Endothelial cell of umbilical vein (primary cell): ENCODE data around the gene GAS5. TPM values are rescaled to one million over a fixed set of nuclear protein-coding genes. Genes with fewer than 3 reads are reported as not detected.

Source experiments
- BruUV-seq: library from RNA; stranded (reverse); fragments of 400-500 nt; replicated peaks from 2 replicates; lab custom pipeline; 2021; lab: Mats Ljungman, UMichigan
- CTCF ChIA-PET: fragments of 300-600, 350-600 bp; sonication (Branson Sonifier 250); formaldehyde crosslinking; loops from one replicate; lab custom pipeline; 2021; ENCODE audit warnings: antibody characterized with exemption, inconsistent platforms; lab: Charles Lee
- POLR2A ChIA-PET: fragments of 300-600, 350-600 bp; sonication (Branson Sonifier 250); formaldehyde crosslinking; loops from one replicate; lab custom pipeline; 2021; ENCODE audit warnings: antibody characterized with exemption, inconsistent platforms; lab: Charles Lee
- DNase-seq: peaks from one replicate; pipeline ENCODE4 v3.0.0-alpha.2; 2011; ENCODE audit warnings: low read depth, low spot score
- FAIRE-seq: peaks from 2 replicates; lab custom pipeline; 2011; peaks lifted over from hg19 to GRCh38; lab: Jason Lieb, UNC
- H2AFZ ChIP-seq: 2 replicates; pipeline ENCODE4 v1.6.0; 2012; ENCODE audit warnings: low read depth, low read length, control low read depth, inconsistent platforms
- H3K27ac ChIP-seq: 2 replicates; pipeline ENCODE4 v1.5.1; 2011; ENCODE audit warnings: low read depth, mild to moderate bottlenecking, control low read depth, low read length, moderate library complexity; ENCODE audit not compliant: insufficient read depth
- H3K27me3 ChIP-seq, 2 experiments: 2 replicates each; pipeline versions ENCODE4 v1.6.0 to v1.6.1; 2011; ENCODE audit warnings: low read length in 2 of 2, mixed read lengths in 1 of 2; ENCODE audit not compliant: control insufficient read depth in 2 of 2, insufficient read depth in 2 of 2
- H3K36me3 ChIP-seq, 2 experiments: 2 replicates in 1 of 2; 3 replicates in 1 of 2; pipeline ENCODE4 v1.5.1; 2011; ENCODE audit warnings: low read length in 2 of 2, mild to moderate bottlenecking in 1 of 2, moderate library complexity in 1 of 2; ENCODE audit not compliant: control insufficient read depth in 2 of 2, insufficient read depth in 2 of 2; ENCODE audit errors: extremely low read depth in 1 of 2
- H3K4me1 ChIP-seq: 3 replicates; pipeline ENCODE4 v1.5.1; 2011; ENCODE audit warnings: mild to moderate bottlenecking, low read length; ENCODE audit not compliant: control insufficient read depth, insufficient read depth; ENCODE audit errors: extremely low read depth
- H3K4me2 ChIP-seq: 2 replicates; pipeline ENCODE4 v1.6.1; 2011; ENCODE audit warnings: low read length, control low read depth, mixed read lengths; ENCODE audit not compliant: insufficient read depth
- H3K4me3 ChIP-seq, 3 experiments: fragments of 200-600 bp in 1 of 3; sonication (generic), shearing (Covaris generic) in 1 of 3; replicated peaks in 1 of 3; 2 replicates each; pipeline ENCODE4 v1.5.1; 2011 to 2016; ENCODE audit warnings: control low read depth in 3 of 3, low read length in 3 of 3, mild to moderate bottlenecking in 2 of 3, inconsistent platforms in 1 of 3, low read depth in 1 of 3, moderate library complexity in 1 of 3; ENCODE audit not compliant: insufficient read depth in 1 of 3
- H3K79me2 ChIP-seq: 2 replicates; pipeline ENCODE4 v1.6.0; 2012; ENCODE audit warnings: low read length, inconsistent platforms; ENCODE audit not compliant: control insufficient read depth, insufficient read depth
- H3K9ac ChIP-seq: replicated peaks from 2 replicates; pipeline ENCODE3; 2011; ENCODE audit warnings: low read length, control low read depth; ENCODE audit not compliant: insufficient read depth; ENCODE audit errors: extremely low read depth
- H3K9me1 ChIP-seq: replicated peaks from 3 replicates; pipeline ENCODE4 v1.6.0; 2011; ENCODE audit warnings: mild to moderate bottlenecking, low read length; ENCODE audit not compliant: control insufficient read depth, insufficient read depth; ENCODE audit errors: extremely low read depth
- H3K9me3 ChIP-seq: replicated peaks from 2 replicates; pipeline ENCODE4 v1.5.1; 2012; ENCODE audit warnings: low read length, inconsistent platforms; ENCODE audit not compliant: control insufficient read depth, insufficient read depth
- H4K20me1 ChIP-seq: replicated peaks from 2 replicates; pipeline ENCODE3; 2011; ENCODE audit warnings: mild to moderate bottlenecking, low read length; ENCODE audit not compliant: control insufficient read depth, insufficient read depth; ENCODE audit errors: extremely low read depth
- EZH2 ChIP-seq: IDR thresholded peaks from 2 replicates; pipeline ENCODE4 v1.6.1; 2012; ENCODE audit warnings: borderline replicate concordance, low read depth, mild to moderate bottlenecking, moderate library complexity, low read length, inconsistent platforms; ENCODE audit not compliant: severe bottlenecking
- FOS ChIP-seq: IDR thresholded peaks from 2 replicates; pipeline ENCODE4 v1.6.1; 2011; ENCODE audit warnings: mild to moderate bottlenecking, low read length, moderate library complexity, borderline replicate concordance; ENCODE audit not compliant: insufficient read depth
- GATA2 ChIP-seq: IDR thresholded peaks from 2 replicates; pipeline ENCODE4 v1.7.0; 2011; ENCODE audit warnings: low read depth, mild to moderate bottlenecking, moderate library complexity, mixed read lengths, low read length; ENCODE audit not compliant: insufficient read length, insufficient read depth
- JUN ChIP-seq: IDR thresholded peaks from 2 replicates; pipeline ENCODE4 v1.6.1; 2011; ENCODE audit warnings: borderline replicate concordance, low read depth; ENCODE audit not compliant: insufficient read length, insufficient read depth
- MYC ChIP-seq: IDR thresholded peaks from one replicate; pipeline ENCODE4 v1.6.1; 2011; ENCODE audit warnings: mild to moderate bottlenecking, low read depth, low read length
- POLR2A ChIP-seq: IDR thresholded peaks from 2 replicates; pipeline ENCODE4 v1.6.1; 2012; ENCODE audit warnings: low read depth, mild to moderate bottlenecking, control low read depth, low read length
- POLR2AphosphoS5 ChIP-seq: IDR thresholded peaks from 2 replicates; pipeline ENCODE4 v1.6.1; 2012; ENCODE audit warnings: low read depth, mild to moderate bottlenecking, control low read depth, low read length, moderate library complexity; ENCODE audit not compliant: insufficient read depth
- dilution Hi-C: fragments of 300-500 bp; cut with MboI; formaldehyde crosslinking; loops from one replicate; pipeline ENCODE4 v1.15.0; 2019; ENCODE audit warnings: low sequenced_read_pairs; ENCODE audit not compliant: extremely low pct_ligation_motif_present
- intact Hi-C: fragments of 100-400 bp; cut with micrococcal nuclease; formaldehyde crosslinking; loops from one replicate; pipeline ENCODE4 v1.10.0; 2022
- polyA plus RNA-seq, 4 experiments: library from polyadenylated mRNA; depleted of rRNA in 3 of 4; stranded (reverse) in 3 of 4; unstranded in 1 of 4; fragments of >200 nt; gene quantifications; 2 replicates each; pipeline versions ENCODE4 v1.2.1 to v1.2.3, GENCODE V29; 2011 to 2012; ENCODE audit warnings: missing spikeins in 1 of 4
- total RNA-seq: library from RNA; stranded (reverse); gene quantifications from 2 replicates; pipeline ENCODE4 v1.2.3, GENCODE V29; 2021
- TF ChIP-seq, protein P1 (sequence below), 2 donors: IDR thresholded peaks; 1 replicate in 1 of 2; 2 replicates in 1 of 2; pipeline ENCODE4 v1.5.1; 2011; ENCODE audit warnings: low read length in 2 of 2, mild to moderate bottlenecking in 2 of 2, moderate library complexity in 2 of 2, control low read depth in 1 of 2, inconsistent platforms in 1 of 2, low read depth in 1 of 2; ENCODE audit not compliant: insufficient read depth in 1 of 2; ENCODE audit errors: extremely low read depth in 1 of 2
- TF ChIP-seq, protein P2 (sequence below): IDR thresholded peaks from 2 replicates; pipeline ENCODE4 v1.6.1; 2011; ENCODE audit not compliant: insufficient read depth, insufficient read length

Gene GAS5
- total and polyA plus RNA-seq, 2 donors (not counting 3 experiments of a cell fraction or from before 2014, with no cell fraction given) = 343 to 492 TPM

DNA sequence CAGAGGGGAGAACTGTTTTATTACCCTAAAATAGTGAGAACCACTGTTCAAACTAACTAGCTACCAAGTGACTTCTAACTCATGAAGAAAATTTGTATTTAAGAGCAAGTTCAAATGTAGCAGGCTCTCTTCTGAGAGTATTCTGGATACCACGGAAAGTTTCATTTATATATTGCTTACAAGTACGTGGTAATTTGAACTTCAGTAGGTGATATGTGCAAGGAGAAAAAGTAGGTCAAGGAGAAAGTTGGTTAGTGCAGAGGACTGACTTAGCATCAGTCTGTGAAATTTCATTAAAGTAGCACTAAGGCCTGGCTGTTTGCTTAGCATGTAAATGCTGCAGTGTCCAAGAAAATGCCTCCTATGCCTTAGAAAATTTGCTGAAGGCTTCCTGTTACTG is 32.6 kb upstream of the GAS5 start:
- Histone ChIP-seq H3K4me3 (no peak overlapping the region), H4K20me1 (no peaks in the 10 kb centered on the region), H3K9ac (no peak overlapping the region), H3K9me1 (no peaks in the 10 kb centered on the region), H3K27ac (no peak overlapping the region), H3K4me2 (no peak overlapping the region), H2AFZ (no peak overlapping the region), H3K27me3 (no peaks in the 10 kb centered on the region), H3K4me1 (no peaks in the 10 kb centered on the region), H3K9me3 (no peaks in the 10 kb centered on the region), H3K79me2 (no peaks in the 10 kb centered on the region), H3K36me3 (no peaks in the 10 kb centered on the region)
- DNase-seq (no peak), FAIRE-seq (no peak)
- BruUV-seq = no TSS peak
- ChIA-PET CTCF (no interaction called here), POLR2A (no interaction called here)
- TF ChIP-seq, protein P1, sequence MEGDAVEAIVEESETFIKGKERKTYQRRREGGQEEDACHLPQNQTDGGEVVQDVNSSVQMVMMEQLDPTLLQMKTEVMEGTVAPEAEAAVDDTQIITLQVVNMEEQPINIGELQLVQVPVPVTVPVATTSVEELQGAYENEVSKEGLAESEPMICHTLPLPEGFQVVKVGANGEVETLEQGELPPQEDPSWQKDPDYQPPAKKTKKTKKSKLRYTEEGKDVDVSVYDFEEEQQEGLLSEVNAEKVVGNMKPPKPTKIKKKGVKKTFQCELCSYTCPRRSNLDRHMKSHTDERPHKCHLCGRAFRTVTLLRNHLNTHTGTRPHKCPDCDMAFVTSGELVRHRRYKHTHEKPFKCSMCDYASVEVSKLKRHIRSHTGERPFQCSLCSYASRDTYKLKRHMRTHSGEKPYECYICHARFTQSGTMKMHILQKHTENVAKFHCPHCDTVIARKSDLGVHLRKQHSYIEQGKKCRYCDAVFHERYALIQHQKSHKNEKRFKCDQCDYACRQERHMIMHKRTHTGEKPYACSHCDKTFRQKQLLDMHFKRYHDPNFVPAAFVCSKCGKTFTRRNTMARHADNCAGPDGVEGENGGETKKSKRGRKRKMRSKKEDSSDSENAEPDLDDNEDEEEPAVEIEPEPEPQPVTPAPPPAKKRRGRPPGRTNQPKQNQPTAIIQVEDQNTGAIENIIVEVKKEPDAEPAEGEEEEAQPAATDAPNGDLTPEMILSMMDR (IDR thresholded peaks at IDR 0.05; ENCODE audit: extremely low read depth in 1 of 2, insufficient read depth in 1 of 2, low read depth in 1 of 2, low read length in 2 of 2) = no peak
- TF ChIP-seq POLR2AphosphoS5 (no peak), MYC (no peak), EZH2 (no peak), JUN (no peak), FOS (no peak), GATA2 (no peak), POLR2A (no peak)
- TF ChIP-seq, protein P2, sequence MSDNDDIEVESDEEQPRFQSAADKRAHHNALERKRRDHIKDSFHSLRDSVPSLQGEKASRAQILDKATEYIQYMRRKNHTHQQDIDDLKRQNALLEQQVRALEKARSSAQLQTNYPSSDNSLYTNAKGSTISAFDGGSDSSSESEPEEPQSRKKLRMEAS = no peak
- dilution Hi-C loops (no loop called here), intact Hi-C loops (no loop called here)
